Adrenal gland (tissue), 5 donors: ENCODE measurements around the gene PSPC1.

ENCODE experiments used
- POLR2A ChIP-seq, 2 donors: fragments of 450-650 bp; IDR thresholded peaks; one replicate each; pipeline ENCODE4 v1.6.1; 2017; ENCODE audit warnings: antibody characterized with exemption in 2 of 2, mild to moderate bottlenecking in 2 of 2, moderate library complexity in 1 of 2
- TF ChIP-seq, protein P1 (sequence below), 6 experiments: fragments of 450-650 bp in 4 of 6; fragments of 200-600 bp in 2 of 6; sonication (generic) in 1 of 6; IDR thresholded peaks; 1 replicate in 5 of 6; 2 replicates in 1 of 6; pipeline versions ENCODE4 v1.5.1 to v1.8.0; 2016 to 2021; ENCODE audit warnings: antibody characterized with exemption in 6 of 6, mild to moderate bottlenecking in 2 of 6, moderate library complexity in 1 of 6
- donor health status: DM: no; HTN: no; CAD: no.

DNA sequence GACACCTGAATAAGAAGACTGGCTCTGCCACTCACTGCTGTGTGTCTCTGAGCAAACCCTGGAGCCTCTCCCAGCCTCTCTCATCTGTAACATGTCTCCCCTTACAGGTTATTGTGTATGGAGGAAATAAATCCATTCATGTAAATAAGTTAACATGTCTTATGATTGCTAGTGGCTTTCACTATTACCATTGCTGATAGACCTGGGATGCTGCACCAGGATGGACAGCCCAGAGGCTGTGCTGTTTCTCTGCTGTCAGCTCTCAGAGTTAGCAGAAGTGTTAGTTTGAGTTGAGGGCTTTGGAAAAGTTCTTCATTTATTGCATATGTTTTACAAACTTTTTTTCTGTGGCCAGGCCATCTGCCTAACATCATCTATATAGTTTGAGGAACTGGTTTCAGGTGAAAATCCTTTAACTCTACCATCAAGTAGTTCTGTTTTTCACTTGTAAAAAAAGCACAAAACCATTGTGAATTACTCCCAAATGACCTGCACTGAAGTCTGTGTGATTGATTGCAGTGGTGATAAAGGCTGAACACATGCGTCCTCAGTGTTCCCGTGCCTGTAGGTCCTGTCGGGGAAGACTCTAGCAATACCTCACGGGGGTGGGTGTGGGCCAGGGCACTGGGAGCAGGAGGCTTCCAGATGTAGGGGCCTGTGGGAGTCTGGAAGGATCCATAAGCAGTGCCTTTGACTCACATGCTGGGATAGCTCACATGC, 124.7 kb downstream of the PSPC1 start:
- TF ChIP-seq, protein P1, sequence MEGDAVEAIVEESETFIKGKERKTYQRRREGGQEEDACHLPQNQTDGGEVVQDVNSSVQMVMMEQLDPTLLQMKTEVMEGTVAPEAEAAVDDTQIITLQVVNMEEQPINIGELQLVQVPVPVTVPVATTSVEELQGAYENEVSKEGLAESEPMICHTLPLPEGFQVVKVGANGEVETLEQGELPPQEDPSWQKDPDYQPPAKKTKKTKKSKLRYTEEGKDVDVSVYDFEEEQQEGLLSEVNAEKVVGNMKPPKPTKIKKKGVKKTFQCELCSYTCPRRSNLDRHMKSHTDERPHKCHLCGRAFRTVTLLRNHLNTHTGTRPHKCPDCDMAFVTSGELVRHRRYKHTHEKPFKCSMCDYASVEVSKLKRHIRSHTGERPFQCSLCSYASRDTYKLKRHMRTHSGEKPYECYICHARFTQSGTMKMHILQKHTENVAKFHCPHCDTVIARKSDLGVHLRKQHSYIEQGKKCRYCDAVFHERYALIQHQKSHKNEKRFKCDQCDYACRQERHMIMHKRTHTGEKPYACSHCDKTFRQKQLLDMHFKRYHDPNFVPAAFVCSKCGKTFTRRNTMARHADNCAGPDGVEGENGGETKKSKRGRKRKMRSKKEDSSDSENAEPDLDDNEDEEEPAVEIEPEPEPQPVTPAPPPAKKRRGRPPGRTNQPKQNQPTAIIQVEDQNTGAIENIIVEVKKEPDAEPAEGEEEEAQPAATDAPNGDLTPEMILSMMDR (IDR thresholded peaks at IDR 0.05) = no peak
- TF ChIP-seq POLR2A (IDR thresholded peaks at IDR 0.05) = no peak
